ENCODE measurements around the gene KIAA0232.

DNA sequence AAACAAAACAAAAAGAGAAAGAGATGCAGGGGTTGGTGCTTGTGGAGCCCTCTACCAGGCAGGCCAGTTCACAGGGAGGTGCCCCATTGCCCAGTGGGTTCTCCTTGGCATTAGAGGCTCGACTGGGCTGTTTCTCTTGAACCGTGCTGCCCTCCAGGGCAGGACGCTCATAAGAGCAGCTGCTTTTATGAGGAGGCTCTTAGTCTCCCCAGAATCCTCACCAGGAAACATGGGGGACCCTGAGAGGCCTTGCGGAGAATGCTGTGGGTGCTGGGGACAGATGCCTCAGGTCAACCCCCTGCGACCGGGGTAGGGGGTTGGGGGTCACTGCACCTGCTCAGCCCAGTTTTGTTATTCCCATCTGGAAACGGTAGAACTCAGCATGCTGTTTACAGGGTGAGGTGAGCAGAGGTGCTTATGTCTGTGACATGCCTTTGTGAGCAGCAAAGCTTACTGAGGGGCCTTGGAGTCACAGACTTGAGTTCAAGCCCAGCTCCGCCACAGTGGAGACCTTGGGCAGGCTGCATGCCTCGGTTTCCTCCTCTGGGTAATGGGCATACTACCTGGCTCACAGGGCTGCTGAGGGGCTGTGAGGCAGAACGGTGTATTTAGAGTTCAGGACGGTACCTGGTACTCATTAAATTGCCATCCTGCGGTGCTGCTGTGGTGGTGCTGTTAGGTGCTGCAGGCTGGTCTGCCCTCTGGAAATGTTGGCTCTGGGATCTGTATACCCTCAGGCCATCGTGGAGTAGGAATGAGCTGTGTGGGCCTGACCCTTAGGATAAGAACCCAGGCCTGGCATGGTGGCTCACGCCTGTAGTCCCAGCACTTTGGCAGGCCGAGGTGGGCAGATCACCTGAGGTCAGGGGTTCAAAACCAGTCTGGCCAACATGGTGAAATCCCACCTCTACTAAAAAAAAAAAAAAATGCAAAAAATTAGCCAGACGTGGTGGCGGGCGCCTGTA, 132.8 kb downstream of the KIAA0232 start:
- TF ChIP-seq, protein P1, sequence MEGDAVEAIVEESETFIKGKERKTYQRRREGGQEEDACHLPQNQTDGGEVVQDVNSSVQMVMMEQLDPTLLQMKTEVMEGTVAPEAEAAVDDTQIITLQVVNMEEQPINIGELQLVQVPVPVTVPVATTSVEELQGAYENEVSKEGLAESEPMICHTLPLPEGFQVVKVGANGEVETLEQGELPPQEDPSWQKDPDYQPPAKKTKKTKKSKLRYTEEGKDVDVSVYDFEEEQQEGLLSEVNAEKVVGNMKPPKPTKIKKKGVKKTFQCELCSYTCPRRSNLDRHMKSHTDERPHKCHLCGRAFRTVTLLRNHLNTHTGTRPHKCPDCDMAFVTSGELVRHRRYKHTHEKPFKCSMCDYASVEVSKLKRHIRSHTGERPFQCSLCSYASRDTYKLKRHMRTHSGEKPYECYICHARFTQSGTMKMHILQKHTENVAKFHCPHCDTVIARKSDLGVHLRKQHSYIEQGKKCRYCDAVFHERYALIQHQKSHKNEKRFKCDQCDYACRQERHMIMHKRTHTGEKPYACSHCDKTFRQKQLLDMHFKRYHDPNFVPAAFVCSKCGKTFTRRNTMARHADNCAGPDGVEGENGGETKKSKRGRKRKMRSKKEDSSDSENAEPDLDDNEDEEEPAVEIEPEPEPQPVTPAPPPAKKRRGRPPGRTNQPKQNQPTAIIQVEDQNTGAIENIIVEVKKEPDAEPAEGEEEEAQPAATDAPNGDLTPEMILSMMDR (conservative IDR thresholded peaks at IDR 0.05; ENCODE audit: low read depth, low read length): no peak
- no peak for TF ChIP-seq EZH2 (IDR thresholded peaks at IDR 0.05; ENCODE audit: low read length, unreplicated experiment)
- TF ChIP-seq EZH2phosphoT487 (IDR thresholded peaks at IDR 0.05; ENCODE audit: borderline replicate concordance, low read length): no peak
